PC-3 (cell line): ENCODE results near the gene PCDHA3.

Experiments used
- CTCF ChIP-seq: fragments of 300-600 bp; sonication (generic); conservative IDR thresholded peaks from 2 replicates; pipeline ENCODE4 v1.5.1; 2017; ENCODE audit warnings: antibody characterized with exemption, low read depth, mild to moderate bottlenecking, low read length
- EZH2 ChIP-seq: fragments of 300-600 bp; sonication (generic); IDR thresholded peaks from one replicate; pipeline ENCODE4 v1.6.1; 2017; ENCODE audit warnings: antibody characterized with exemption, mild to moderate bottlenecking, low read length; ENCODE audit not compliant: unreplicated experiment
- EZH2phosphoT487 ChIP-seq: fragments of 300-600 bp; sonication (generic); IDR thresholded peaks from 2 replicates; pipeline ENCODE4 v1.6.1; 2018; ENCODE audit warnings: mild to moderate bottlenecking, antibody characterized with exemption, low read length, borderline replicate concordance

GRCh38 chr5:140753561-140753960 lies 47.3 kb upstream of the PCDHA3 start:
- TF ChIP-seq CTCF (no peak), EZH2 (no peak), EZH2phosphoT487 (no peak)
